SU-DHL-6 (cell line): Measurements from ENCODE around the gene NHLRC4.

ENCODE experiments used
- EZH2phosphoT487 ChIP-seq: fragments of 200-600 bp; sonication (generic), shearing (Covaris generic); conservative IDR thresholded peaks from 2 replicates; pipeline ENCODE4 v1.6.1; 2018; ENCODE audit warnings: mild to moderate bottlenecking, antibody characterized with exemption, low read length, moderate library complexity, mixed read lengths
- TF ChIP-seq, protein P1 (sequence below): fragments of 200-600 bp; sonication (generic); IDR thresholded peaks from one replicate; pipeline ENCODE4 v1.5.1; 2017; ENCODE audit warnings: antibody characterized with exemption, mild to moderate bottlenecking, low read length, moderate library complexity; ENCODE audit not compliant: insufficient read depth, poor library complexity, severe bottlenecking

DNA sequence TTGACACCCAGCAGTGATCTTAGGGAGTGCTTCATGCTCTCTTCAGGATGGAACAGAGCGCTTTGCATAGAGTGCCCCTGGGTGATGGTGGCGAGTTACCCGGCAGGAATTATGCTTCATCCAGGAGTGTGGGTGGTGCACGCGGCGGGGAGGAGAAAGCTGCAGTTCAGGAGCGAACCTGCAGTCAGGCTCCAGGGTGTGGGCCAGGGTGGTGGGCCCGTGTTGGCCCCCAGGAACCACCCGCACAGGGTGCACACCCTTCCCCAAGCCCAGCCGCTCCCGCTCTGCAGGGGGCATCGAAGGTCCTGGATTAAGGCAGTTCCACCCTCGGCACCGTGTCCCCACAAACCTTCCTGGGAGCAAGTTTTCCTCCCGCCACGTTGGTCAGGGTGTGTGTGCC lies 27.0 kb downstream of the NHLRC4 start:
- TF ChIP-seq, protein P1, sequence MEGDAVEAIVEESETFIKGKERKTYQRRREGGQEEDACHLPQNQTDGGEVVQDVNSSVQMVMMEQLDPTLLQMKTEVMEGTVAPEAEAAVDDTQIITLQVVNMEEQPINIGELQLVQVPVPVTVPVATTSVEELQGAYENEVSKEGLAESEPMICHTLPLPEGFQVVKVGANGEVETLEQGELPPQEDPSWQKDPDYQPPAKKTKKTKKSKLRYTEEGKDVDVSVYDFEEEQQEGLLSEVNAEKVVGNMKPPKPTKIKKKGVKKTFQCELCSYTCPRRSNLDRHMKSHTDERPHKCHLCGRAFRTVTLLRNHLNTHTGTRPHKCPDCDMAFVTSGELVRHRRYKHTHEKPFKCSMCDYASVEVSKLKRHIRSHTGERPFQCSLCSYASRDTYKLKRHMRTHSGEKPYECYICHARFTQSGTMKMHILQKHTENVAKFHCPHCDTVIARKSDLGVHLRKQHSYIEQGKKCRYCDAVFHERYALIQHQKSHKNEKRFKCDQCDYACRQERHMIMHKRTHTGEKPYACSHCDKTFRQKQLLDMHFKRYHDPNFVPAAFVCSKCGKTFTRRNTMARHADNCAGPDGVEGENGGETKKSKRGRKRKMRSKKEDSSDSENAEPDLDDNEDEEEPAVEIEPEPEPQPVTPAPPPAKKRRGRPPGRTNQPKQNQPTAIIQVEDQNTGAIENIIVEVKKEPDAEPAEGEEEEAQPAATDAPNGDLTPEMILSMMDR = no peak
- no peak for TF ChIP-seq EZH2phosphoT487
